ENCODE results near the gene WNT7B.

The WNT7B gene

GRCh38 chr22:45957826-45958225 is 19.1 kb downstream of the WNT7B start:
- no peak for DNase-seq (ENCODE audit: low read depth, low spot score)

- no peak for DNase-seq (ENCODE audit: low read depth, low spot score)
Observed at GRCh38 chr22:45953178-45953577, 23.8 kb downstream of the WNT7B start.

GRCh38 chr22:45952553-45952952 is 24.4 kb downstream of the WNT7B start:
- DNase-seq (ENCODE audit: low read depth, low spot score): no peak

- DNase-seq (ENCODE audit: low read depth, low spot score): no peak
Observed at GRCh38 chr22:45952151-45952550, 24.8 kb downstream of the WNT7B start.

DNA sequence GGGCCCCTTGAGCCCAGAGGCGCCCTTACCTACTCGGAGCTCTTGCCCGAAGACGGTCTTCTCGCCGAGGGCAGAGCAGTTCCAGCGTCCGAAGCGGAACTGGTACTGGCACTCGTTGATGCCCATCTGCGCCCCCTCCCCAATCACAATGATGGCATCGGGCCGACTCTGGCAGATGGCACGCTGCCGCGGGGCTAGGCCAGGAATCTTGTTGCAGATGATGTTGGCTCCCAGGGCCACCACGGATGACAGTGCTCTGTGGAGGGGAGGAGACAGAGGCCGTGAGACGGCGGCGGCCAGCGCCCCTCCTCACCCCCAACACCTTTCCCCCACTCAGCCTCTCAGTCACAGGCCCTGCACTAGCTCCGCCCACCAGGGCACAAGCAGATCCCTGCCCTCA is 27.1 kb downstream of the WNT7B start:
- no peak for DNase-seq (ENCODE audit: low read depth, low spot score)

GRCh38 chr22:45949258-45949870 is 27.6 kb downstream of the WNT7B start:
- DNase-seq (ENCODE audit: low read depth, low spot score): no peak

GRCh38 chr22:45948081-45948648 is 28.8 kb downstream of the WNT7B start:
- no peak for DNase-seq (ENCODE audit: low read depth, low spot score)

DNA sequence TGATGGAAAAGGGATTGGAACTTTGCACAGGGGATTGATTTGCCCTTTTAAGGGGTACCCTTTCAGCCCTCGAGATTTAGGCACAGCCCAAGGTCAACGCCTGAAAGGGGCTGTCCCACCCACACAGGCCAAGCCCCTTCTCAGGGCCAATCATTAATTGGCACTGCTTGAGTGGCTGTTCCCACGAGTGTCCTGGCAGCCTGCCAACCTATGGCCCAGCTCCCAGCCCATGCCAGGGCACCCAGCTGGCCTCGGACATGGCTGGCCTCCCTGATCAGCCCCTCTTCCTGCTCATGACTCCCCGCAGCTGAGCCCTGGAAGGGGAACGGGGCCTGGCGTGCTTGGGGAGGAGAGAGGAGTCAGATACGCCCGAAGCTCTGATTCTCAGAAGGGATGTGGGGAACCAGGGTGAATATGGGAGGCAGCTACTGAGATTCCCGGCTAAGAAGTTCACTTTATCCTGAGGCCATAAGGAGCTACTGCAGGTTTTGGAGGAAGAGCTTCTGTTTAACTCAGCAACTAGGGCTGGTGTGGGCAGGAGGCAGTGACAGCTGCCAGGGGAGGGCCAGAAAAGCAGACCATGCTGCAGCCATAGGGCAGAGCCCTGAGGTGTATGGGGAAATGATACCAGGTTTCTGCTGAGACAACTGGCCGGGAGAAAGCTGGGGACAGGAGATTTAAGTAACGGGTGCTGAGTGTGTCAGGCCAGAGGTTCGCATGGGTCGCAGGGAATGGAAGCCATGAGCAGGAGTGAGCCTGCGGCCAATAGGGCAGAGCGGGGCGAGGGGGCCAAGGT is 30.0 kb downstream of the WNT7B start:
- DNase-seq (ENCODE audit: low read depth, low spot score): no peak

GRCh38 chr22:45945621-45946106 is 31.3 kb downstream of the WNT7B start:
- no peak for DNase-seq (ENCODE audit: low read depth, low spot score)

- DNase-seq (ENCODE audit: low read depth, low spot score): no peak
Observed at GRCh38 chr22:45942787-45943493, 34.0 kb downstream of the WNT7B start.

DNA sequence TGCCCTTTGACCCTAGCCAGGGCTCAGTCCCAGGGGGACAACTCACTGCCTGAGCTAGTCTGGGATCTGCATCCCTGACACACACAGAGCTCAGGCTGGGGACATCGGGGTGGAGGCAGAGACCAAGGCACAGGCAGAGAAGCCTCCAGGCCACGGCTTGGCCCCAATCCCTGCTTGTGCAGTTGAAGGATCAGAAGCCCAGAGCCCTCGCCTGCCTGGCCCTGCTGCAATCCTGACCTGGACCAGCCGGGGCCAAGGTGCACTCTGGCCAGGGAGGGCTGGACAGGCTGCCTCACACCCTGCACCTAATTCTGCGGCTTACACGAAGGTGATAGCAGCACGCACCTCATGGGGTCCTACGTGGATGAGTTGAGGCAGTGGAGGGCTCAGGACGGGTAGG is 34.6 kb downstream of the WNT7B start:
- no peak for DNase-seq (ENCODE audit: low read depth, low spot score)

- no peak for DNase-seq (ENCODE audit: low read depth, low spot score)
Observed at GRCh38 chr22:45938913-45939312, 38.0 kb downstream of the WNT7B start.

DNA sequence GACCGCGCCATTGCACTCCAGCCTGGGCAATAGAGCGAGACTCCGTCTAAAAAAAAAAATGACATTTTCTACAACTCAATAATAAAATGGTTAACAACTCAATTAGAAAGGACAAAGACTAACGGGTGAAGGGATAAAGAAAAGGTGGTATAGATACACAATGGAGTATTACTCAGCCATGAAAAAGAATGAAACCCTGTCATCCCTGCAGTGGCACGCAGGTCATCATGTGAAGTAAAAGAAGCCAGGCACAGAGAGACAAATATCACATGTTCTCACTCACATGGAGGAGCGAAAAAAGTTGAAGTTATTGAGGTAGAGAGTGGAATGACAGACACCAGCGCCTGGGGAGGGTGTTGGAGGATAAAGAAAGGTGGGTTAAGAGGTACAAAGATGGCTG is 39.0 kb downstream of the WNT7B start:
- no peak for DNase-seq (ENCODE audit: low read depth, low spot score)

- no peak for DNase-seq (ENCODE audit: low read depth, low spot score)
Observed at GRCh38 chr22:45935573-45935972, 41.4 kb downstream of the WNT7B start.

- no peak for DNase-seq (ENCODE audit: low read depth, low spot score)
Observed at GRCh38 chr22:45934659-45935341, 42.2 kb downstream of the WNT7B start.

GRCh38 chr22:45934168-45934564 is 42.8 kb downstream of the WNT7B start:
- no peak for DNase-seq (ENCODE audit: low read depth, low spot score)

GRCh38 chr22:45933506-45934167 is 43.3 kb downstream of the WNT7B start:
- DNase-seq (ENCODE audit: low read depth, low spot score): no peak

- DNase-seq (ENCODE audit: low read depth, low spot score): no peak
Observed at GRCh38 chr22:45932071-45932470, 44.9 kb downstream of the WNT7B start.

- no peak for DNase-seq (ENCODE audit: low read depth, low spot score)
Observed at GRCh38 chr22:45931042-45931441, 45.9 kb downstream of the WNT7B start.

DNA sequence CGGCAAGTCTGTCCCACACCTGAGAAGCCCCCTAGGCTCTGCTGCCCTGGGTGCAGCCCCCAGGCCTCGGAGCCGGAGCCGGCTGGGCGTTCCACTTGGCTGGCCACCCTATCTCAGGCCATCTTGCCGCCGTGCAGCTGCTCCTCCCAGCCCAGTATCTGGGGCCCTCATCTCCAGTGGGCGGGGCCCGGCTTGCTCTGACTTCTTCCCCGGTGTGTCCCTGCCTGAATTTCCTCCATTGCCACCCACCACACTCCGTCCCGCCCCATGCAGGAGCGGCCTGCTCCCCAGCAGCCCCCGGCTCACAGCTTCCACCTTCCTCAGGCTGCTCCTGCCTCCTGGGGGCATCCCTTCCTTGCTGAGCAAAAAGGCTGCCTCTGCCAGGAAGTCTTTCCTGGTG is 46.6 kb downstream of the WNT7B start:
- DNase-seq (ENCODE audit: low read depth, low spot score): no peak

GRCh38 chr22:45929649-45930048 is 47.3 kb downstream of the WNT7B start:
- no peak for DNase-seq (ENCODE audit: low read depth, low spot score)
